ENCODE data around the gene PELI1. TPM values are rescaled to one million over a fixed set of nuclear protein-coding genes. Genes with fewer than 3 reads are reported as not detected.
A peak's percentile ranks its signal among the peaks of the same experiment; 100 is the strongest.

Gene PELI1
- total RNA-seq, 1 experiment from 2014 or later: 61.0 TPM

DNA sequence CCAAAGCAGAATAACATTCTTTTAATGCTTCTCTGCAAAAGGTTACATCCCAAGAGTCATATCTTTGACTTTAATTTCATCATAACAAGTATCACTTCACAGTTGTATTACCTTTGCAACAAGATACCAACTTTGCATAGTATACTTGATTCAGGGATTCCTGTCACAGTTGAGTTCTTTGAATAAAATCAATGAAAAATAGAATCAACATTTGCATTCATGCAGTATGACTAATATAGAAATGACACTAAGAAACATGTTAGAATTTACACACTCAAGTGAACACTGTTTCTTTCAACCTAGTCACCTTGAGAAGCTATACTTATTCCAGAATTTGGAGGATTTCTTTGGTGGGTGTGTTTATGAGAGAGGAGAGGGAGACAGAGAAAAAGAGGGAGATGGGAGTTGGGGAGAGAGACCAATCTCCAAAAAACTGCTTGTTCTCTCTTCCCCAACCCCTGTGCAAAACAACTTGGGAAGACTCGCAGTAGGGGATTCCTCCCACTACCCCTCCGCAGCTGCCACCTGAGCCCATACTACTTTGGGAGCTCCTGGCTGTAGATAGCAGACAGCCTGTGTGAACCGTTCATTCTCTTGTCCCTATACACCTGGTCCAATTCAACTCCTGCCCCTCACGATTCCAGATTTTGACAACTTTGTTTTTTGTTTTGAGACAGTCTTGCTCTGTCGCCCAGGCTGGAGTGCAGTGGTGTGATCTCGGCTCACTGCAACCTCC lies 57.7 kb downstream of the PELI1 start:
- Histone ChIP-seq H4K91ac (ENCODE audit: insufficient read length, low read depth, low read length) (no peak overlapping the region), H4K8ac (replicated peaks; ENCODE audit: insufficient read length, low read depth, low read length) (no peak overlapping the region), H3K27me3 (ENCODE audit: insufficient read depth, low read length) (no peaks in the 10 kb centered on the region), H3K9me3 (ENCODE audit: control insufficient read depth, low read depth, low read length) (no peaks in the 10 kb centered on the region), H3K4me2 (ENCODE audit: insufficient read depth, insufficient read length, low read length) (no peak overlapping the region), H2BK15ac (ENCODE audit: low read depth, low read length) (no peak overlapping the region), H2BK20ac (ENCODE audit: low read depth, low read length, poor library complexity, severe bottlenecking) (no peak overlapping the region), H3K79me2 (ENCODE audit: insufficient read depth, low read length) (no peaks in the 10 kb centered on the region), H3K56ac (ENCODE audit: insufficient read length, low read depth, low read length) (no peak overlapping the region), H3K14ac (ENCODE audit: insufficient read depth, low read length) (no peak overlapping the region), H3K27ac (ENCODE audit: insufficient read length, low read depth, low read length) (no peak overlapping the region), H3K4ac (ENCODE audit: low read depth, low read length) (no peak overlapping the region), H3K79me1 (ENCODE audit: insufficient read depth, low read depth, low read length, poor library complexity, severe bottlenecking) (no peaks in the 10 kb centered on the region), H2AK5ac (ENCODE audit: insufficient read length, low read length) (no peak overlapping the region), H2BK12ac (ENCODE audit: insufficient read length, low read depth, low read length) (no peak overlapping the region), H2AFZ (ENCODE audit: low read length) (no peak overlapping the region), H2BK120ac (ENCODE audit: low read depth, low read length, poor library complexity, severe bottlenecking) (no peak overlapping the region), H2BK5ac (ENCODE audit: insufficient read length, low read length) (no peak overlapping the region), H3K4me1 (ENCODE audit: insufficient read depth, low read length) (no peaks in the 10 kb centered on the region), H3K23me2 (ENCODE audit: insufficient read length, low read depth, low read length, poor library complexity, severe bottlenecking) (no peaks in the 10 kb centered on the region), H3K23ac (ENCODE audit: insufficient read length, low read depth, low read length) (no peak overlapping the region), H3K9ac (ENCODE audit: extremely low read depth, insufficient read length, low read length) (no peak overlapping the region), H4K20me1 (ENCODE audit: control insufficient read depth, insufficient read depth, insufficient read length) (no peaks in the 10 kb centered on the region), H3K18ac (ENCODE audit: insufficient read length, low read depth, low read length) (no peak overlapping the region), H4K5ac (ENCODE audit: insufficient read length, low read depth, low read length) (no peak overlapping the region), H3T11ph (ENCODE audit: low read length) (no peak overlapping the region)
- TF ChIP-seq, protein P1, sequence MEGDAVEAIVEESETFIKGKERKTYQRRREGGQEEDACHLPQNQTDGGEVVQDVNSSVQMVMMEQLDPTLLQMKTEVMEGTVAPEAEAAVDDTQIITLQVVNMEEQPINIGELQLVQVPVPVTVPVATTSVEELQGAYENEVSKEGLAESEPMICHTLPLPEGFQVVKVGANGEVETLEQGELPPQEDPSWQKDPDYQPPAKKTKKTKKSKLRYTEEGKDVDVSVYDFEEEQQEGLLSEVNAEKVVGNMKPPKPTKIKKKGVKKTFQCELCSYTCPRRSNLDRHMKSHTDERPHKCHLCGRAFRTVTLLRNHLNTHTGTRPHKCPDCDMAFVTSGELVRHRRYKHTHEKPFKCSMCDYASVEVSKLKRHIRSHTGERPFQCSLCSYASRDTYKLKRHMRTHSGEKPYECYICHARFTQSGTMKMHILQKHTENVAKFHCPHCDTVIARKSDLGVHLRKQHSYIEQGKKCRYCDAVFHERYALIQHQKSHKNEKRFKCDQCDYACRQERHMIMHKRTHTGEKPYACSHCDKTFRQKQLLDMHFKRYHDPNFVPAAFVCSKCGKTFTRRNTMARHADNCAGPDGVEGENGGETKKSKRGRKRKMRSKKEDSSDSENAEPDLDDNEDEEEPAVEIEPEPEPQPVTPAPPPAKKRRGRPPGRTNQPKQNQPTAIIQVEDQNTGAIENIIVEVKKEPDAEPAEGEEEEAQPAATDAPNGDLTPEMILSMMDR (conservative IDR thresholded peaks at IDR 0.05): no peak
- H3K36me3 Mint-ChIP-seq (ENCODE audit: insufficient read depth in 1 of 3, low read depth in 3 of 3): peaks cover 6% of the 10 kb centered on the region in 3 experiments; a peak in 6 of 7 replicates
- peak overlapping the region in 2 of 3 experiments; percentile 5 to 15; a peak in 1 of 7 replicates for H3K27ac Mint-ChIP-seq
- no CpG with 5 or more reads among the region's 6 CpGs for WGBS (ENCODE audit: extremely low coverage, insufficient read length, low lambda C conversion rate)
- H3K27me3 Mint-ChIP-seq (ENCODE audit: low read depth): no peaks in the 10 kb centered on the region
- no peaks in the 10 kb centered on the region for H3K9me3 Mint-ChIP-seq
- no peak for DNase-seq
- no peak overlapping the region for H3K4me3 Mint-ChIP-seq
- H3K4me1 Mint-ChIP-seq: peaks cover 14 to 16% of the 10 kb centered on the region in 2 experiments

All from H9 (cell line).